ENCODE results near the gene ESRRB. TPM values are rescaled to one million over a fixed set of nuclear protein-coding genes. Genes with fewer than 3 reads are reported as not detected.

The ESRRB gene
- total RNA-seq, 1 donor from 2014 or later, result not detected

DNA sequence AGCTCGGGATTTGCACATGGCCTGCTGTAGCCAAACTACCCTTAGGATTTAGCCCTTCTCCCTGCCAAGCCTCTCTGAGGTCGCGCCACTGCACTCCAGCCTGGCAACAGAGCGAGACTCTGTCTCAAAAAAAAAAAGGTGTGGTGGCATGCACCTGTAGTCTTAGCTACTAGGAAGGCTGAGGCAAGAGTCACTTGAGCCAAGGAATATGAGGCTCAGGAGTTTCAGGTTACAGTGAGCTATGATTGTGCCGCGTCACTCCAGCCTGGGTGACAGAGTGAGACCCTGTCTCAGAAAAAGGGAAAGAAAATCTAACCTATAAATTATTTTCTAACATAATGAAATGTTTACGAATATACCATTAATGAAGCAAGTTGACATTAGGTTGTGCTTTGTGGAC lies 29.7 kb downstream of the ESRRB start:
- DNase-seq (ENCODE audit: low read depth), result no peak

DNA sequence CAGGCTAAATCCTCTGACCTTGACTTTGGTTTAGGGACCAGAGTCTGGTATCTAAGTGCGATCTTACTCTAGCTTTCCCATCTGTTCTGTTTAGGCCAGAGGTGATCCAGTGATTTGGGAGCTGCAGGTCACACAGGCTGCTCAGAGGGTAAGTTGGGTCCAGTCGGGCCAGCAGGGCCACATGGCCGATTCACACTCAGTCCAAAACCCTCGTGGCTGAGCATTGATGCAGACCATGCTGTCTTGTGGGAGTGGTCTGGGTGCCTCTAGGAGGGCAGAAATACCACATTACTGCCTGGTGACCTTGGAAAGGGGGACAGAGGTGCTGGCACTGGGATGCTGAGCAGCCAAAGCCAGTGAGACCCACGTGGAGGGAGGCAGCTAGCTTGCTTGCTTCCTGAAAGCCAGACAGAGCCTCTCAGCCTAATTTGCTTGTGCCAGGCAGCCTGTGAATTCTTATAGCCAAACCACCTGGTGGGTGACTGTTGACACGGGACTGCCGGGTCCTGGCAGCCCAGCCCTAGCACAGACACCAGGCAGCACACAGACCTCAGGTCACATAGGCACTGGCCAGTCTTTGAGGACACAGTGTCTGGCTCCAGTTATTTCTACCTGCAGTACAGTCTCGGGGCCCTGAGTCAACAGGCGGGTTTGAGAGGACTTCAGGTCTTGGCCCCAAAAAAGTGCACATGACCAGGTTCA lies 31.7 kb downstream of the ESRRB start:
- no peak for DNase-seq (ENCODE audit: low read depth)

DNA sequence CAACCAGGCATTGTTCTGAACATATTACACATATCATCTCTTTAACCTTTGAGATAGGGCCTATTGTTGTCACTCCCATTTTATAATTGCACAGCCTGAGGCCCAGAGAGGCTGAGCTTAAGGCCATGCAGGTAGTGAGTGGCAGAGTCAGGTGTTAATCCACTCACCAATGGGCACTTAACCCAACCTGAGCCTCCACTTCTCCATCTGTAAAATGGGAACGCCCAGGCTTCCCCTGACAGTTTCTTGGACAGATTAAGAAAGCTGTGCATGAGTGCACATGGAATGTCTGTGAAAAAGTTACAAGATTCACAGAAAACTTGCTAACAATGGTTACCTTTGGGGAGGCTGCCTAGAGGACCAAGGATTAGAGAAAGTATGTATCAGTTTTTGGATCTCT lies 32.9 kb downstream of the ESRRB start:
- DNase-seq (ENCODE audit: low read depth), result no peak

DNA sequence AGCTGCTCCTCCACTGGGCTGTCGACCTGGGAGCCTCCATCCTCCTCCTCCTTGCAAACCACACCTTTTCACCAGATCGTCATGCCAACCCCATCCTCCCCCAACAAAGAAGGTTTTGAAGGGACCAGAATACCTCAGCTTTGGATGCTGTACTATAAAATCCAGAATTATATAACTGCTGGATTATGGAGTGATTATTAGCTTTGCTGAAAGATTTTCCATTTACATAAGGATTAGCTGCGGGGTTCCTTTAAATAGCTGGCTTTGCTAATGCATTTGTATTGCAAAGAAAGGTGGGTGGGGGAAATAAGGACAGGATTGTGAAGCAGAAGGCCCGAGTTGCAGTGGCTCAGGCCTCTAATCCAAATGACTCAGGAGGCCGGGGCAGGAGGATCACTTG lies 36.6 kb downstream of the ESRRB start:
- no peak for DNase-seq (ENCODE audit: low read depth)

DNA sequence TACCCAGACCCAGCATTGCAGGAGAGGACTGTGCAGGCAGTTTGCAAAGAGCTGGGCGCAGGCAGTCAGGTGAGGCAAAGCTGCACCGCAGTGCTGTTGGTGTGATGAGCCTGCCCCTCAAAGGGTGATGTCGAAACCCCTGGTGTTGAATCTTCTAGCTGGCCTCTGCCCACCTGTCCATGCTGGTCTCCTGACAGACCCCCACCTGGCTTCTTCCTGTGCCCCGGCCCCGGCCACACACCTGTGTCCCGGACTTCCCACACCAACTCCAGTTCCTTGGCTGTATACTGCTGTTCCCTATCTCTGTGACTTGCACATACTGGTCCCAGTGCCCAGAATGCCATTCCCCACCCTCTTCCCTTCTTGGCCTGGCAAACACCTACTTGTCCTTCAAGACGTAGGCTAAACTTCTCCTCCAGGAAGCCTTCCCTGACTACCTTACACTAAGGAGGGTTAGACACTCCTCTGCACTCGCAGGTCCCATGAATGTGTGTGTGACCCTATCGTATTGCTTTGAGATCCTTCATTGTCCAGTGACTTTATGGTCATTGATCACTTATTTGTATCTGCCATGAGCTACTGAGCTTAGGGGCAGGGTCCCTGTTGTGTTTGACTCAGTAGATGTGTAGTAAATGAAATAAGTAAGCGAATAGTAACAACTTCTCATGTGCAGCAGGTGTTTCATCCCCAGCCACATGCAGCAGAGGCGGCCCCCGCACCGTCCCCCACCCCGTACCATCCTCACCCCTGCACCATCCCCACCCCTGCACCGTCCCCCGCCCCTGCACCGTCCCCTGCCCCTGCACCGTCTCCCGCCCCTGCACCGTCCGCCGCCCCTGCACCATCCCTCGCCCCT lies 37.4 kb downstream of the ESRRB start:
- DNase-seq (ENCODE audit: low read depth), result no peak

DNA sequence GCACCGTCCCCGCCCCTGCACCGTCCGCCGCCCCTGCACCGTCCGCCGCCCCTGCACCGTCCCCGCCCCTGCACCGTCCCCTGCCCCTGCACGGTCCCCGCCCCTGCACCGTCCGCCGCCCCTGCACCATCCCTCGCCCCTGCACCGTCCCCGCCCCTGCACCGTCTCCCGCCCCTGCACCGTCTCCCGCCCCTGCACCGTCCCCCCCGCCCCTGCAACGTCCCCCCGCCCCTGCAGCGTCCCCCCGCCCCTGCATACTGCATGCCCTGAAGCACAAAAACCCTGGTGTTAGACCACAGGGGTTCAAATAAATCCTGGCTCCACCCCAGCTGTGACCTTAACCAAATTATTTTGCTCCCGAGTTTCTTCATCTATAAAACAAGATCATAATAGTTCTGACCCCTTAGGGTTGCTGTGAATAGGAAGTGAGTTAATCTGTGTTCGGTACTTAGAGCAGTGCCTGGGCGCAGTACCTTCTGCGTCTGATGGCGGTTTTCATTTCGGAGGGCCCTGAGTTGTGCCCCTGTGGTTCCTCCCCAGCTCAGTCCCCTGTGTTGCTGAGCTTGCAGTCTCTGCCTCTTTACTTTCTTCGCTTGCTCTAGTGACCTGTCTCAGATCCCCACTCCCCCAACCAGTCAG lies 38.1 kb downstream of the ESRRB start:
- no peak for DNase-seq (ENCODE audit: low read depth)

DNA sequence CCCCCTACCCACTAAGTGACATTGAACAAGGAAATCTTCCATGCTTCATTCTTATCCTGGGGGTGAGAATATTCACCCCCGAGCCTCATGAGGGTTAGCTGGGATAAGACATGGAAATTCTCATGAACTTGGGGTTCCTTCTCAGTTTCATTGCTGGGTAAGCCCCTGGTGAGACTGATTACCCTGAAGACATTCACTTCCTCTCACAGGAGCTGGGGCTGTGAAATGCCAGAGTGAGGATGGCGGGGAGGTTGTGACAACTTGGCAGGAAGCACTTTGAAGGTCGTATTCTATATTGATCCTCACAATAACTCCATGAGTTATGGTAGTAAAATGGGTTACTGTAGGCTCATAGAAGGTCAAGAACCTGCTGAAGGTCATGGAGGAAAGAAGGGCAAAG lies 43.5 kb downstream of the ESRRB start:
- no peak for DNase-seq (ENCODE audit: low read depth)

- DNase-seq (ENCODE audit: low read depth), result no peak
These were observed 44.9 kb downstream of the ESRRB start for GRCh38 chr14:76420827-76421226.

- no peak for DNase-seq (ENCODE audit: low read depth)
These were observed 45.7 kb downstream of the ESRRB start for GRCh38 chr14:76421662-76422061.

- DNase-seq (ENCODE audit: low read depth), result no peak
These were observed 46.7 kb downstream of the ESRRB start for GRCh38 chr14:76422662-76423061.

- DNase-seq (ENCODE audit: low read depth), result no peak
These were observed 47.6 kb downstream of the ESRRB start for GRCh38 chr14:76423534-76423933.

DNA sequence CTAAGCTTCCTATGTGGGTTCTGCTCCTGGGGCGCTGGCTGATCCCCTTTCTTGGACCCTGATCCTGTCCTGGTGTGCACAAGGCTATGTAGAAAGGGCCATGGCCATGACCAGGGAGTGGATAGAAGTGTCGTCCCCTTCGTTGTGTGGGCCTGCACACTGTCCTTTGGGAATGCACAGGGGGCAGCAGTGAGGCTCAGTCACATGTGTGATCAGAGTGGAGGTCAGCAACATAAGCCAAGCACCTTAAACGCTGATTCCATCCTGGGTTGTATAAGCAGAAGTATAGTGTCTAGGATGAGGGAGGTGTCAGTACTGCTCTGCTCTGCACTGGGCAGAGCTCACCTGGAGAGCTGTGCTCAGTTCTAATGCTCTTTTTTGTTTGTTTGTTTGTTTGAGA lies 48.4 kb downstream of the ESRRB start:
- DNase-seq (ENCODE audit: low read depth), result no peak

GRCh38 chr14:76426161-76426696 lies 50.3 kb downstream of the ESRRB start:
- DNase-seq (ENCODE audit: low read depth), result no peak

GRCh38 chr14:76428611-76429010 lies 52.7 kb downstream of the ESRRB start:
- DNase-seq (ENCODE audit: low read depth), result no peak

DNA sequence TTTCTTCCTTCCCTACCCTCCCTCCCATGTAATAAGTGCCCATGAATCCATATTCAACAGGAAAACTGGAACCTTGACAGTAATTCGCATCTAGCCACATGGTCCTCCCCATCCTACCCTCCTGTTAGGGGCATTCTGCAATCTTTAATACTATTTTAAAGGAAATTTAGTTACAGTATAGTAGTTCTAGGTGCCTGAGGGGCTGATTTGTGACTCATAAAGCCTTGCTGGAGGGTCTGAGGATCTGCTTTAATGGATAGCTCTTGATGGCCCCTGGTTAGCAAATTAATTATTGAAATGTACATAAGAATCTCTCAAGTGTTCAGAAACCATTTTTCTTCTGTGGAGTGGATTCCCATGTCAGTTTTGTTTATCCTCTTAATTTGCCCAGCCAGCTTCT lies 54.1 kb downstream of the ESRRB start:
- DNase-seq (ENCODE audit: low read depth), result no peak

GRCh38 chr14:76430475-76430980 lies 54.6 kb downstream of the ESRRB start:
- no peak for DNase-seq (ENCODE audit: low read depth)

DNA sequence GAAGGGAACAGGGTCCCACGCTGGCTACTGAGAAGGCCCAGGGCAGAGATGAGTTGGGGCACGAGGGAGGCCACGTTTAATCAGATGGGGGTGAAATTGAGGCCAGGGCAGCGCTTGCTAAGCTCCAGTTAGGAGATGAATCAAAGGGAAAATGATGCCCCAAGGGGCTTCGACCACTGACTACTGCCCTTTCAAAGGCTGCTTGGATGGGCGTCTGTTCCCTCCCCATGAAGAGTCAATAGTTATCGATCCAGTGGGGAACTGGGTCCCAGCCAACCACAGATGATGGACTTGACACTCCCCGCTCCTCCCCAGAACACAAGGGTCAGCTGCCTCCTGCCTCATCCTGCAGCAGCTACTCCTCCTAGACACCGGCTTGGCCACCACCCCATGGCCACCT lies 55.6 kb downstream of the ESRRB start:
- no peak for DNase-seq (ENCODE audit: low read depth)

- no peak for DNase-seq (ENCODE audit: low read depth)
These were observed 57.2 kb downstream of the ESRRB start for GRCh38 chr14:76432827-76433752.

- DNase-seq (ENCODE audit: low read depth), result no peak
These were observed 58.3 kb downstream of the ESRRB start for GRCh38 chr14:76434220-76434619.

DNA sequence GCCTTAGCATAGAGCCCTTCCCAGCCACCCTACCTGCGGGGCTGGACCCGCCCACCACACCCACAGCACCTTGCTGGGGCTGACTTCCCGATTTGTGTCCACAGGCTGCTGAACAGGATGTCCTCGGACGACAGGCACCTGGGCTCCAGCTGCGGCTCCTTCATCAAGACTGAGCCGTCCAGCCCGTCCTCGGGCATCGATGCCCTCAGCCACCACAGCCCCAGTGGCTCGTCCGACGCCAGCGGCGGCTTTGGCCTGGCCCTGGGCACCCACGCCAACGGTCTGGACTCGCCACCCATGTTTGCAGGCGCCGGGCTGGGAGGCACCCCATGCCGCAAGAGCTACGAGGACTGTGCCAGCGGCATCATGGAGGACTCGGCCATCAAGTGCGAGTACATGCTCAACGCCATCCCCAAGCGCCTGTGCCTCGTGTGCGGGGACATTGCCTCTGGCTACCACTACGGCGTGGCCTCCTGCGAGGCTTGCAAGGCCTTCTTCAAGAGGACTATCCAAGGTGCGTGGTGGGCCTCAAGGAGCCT lies 63.4 kb downstream of the ESRRB start:
- DNase-seq (ENCODE audit: low read depth), result no peak
